Stimulated activated CD8-positive, alpha-beta memory T cell treated with anti-CD3 and anti-CD28 coated beads, Interleukin-4, amount 100 ng/mL, for 48 hours (primary cell): Measurements from ENCODE around the gene TCF7L1.
"Not testable (repeated sequence)": the region's sequence is repeated elsewhere in the genome, so short reads cannot be mapped to it uniquely, and the experiment has no call there.

ENCODE experiments used
- DNase-seq: peaks from one replicate; pipeline ENCODE4 v3.0.0-alpha.2; 2020

The TCF7L1 gene, protein sequence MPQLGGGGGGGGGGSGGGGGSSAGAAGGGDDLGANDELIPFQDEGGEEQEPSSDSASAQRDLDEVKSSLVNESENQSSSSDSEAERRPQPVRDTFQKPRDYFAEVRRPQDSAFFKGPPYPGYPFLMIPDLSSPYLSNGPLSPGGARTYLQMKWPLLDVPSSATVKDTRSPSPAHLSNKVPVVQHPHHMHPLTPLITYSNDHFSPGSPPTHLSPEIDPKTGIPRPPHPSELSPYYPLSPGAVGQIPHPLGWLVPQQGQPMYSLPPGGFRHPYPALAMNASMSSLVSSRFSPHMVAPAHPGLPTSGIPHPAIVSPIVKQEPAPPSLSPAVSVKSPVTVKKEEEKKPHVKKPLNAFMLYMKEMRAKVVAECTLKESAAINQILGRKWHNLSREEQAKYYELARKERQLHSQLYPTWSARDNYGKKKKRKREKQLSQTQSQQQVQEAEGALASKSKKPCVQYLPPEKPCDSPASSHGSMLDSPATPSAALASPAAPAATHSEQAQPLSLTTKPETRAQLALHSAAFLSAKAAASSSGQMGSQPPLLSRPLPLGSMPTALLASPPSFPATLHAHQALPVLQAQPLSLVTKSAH

DNA sequence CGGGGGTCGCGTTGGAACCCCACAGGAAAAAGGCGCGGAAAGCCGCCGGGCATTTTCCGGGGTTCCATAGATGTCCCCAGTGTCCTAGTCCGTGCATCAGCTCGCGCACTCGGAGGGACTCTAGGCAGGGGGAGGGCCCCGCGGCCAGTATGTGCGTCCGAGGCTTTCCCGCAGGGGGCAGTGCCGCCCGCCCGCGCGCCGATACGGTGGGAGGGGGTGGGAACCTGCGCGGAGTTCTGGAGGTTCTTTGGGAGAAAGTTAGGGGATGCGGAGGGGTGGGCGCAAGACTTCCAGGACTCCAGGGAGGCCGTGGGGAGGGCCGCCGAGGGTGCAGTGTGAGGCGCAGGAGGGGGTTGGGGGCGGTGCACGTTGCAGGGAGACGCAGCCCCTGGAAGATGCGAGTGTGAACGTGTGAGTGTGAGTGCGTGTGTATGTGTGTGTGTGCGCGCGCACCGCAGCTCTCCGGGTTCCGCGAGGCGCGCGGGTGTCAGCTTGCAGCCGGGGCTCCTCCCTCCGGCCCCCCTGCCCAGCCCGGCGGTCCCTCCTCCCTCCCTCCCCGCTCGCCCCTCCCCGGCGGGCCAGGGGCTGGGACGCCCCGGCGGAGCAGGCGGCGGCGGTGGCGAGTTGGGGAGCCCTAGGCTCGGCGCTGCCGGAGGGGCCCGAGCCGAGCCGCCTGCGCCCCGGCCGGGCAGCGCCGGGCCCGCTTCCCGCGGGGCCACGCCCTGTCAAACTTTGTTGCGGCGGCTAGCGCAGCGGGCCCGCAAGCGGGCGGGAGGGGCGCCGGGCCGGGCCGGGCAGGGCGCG, at the start of gene TCF7L1:
TCF7L1 (plus strand) TSS at position 559 of the 804 bp plus-strand sequence. CDS start 293 bp downstream, outside the sequence.
- DNase-seq = peak; percentile 62

DNA sequence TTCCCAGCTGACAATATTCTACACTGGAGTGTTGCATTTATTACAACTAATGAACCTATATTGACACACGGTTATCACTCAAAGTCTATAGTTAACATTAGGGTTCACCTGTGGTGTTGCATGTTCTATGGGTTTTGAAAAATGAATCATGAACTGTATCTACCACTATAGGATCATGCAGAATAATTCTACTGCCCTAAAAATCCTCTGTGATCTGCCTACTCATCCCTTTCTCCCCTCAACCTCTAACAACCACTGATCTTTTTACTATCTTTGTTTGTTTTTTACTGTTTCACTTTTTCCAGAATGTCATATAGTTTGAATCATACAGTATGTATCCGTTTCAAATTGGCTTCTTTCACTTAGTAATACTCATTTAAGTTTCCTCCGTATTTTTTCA, 47.6 kb upstream of the TCF7L1 start:
- DNase-seq = no peak

DNA sequence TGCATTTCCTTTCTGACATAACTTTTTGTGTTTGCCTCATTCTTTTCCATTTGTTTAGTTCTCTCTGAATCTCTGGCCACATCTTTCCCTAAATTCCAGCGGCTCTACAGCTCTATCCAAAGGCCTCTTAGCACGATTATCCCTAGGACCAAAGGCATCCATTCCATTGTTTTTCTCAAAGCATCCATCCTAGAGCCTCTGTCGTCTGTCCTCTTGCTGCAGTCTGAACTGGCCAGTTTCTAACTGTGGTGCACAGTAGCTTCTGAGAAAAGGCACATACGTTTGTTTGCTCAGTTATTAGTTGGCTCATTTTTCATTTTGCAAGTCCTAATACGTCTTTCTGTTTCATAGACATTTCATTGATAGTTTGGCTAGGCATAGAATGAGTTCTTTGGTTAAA, 45.7 kb upstream of the TCF7L1 start:
- DNase-seq = no peak

DNA sequence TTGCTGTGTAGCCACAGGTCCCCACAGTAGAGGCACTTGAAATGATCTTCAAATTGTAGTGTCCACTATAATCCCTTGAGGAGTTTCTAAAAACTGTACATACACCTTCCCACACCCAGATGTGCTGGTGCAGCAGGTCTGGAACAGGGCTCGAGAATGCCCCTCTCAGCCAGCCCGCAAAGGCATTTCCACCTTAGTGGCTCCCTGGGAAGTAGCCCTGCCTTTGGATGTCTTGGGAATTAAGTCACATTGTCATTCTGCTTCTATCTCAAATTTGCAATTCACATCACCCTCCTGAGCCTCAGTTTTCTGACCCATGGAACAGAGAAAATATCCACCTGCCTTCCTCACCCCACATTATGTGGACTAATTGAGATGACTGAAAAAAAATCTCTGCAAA, 44.3 kb upstream of the TCF7L1 start:
- no peak for DNase-seq

DNA sequence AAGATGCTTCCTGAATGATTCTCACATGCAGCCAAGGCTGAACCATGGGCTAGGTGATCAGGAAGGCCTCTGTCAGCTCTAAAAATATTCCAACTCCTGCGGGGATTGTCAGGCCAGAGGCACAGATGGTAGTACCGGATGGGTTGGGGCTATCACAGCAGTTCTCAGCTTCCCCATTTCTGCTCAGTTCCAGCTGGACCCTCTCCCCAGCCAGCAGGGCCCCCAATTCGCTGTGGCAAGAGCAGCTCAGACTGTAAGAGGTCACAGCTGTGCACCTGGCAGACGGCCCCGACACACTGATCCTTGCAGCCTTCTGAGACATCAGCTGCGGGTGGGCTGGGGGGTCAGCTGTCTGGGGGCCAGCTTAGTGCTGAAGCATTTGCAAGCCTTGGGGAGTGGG, 43.6 kb upstream of the TCF7L1 start:
- DNase-seq = no peak

DNA sequence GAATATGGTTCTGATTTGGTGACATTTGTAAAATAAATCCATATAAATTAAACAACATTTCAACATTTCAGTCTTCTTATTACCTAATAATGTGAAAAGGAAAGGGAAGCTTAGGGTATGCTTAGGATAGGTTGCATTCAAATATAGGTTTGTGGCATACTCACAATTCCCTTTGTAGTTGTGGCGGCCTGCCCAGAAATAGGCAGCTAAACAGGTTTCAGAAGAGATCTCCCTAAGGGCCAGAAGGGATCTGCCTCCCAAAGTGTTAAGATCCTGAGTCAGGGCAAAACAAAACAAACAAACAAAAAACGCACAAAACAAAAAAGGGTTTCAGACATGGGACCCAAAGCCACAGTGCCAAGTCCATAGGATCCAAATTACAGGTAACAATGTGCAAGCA, 41.4 kb upstream of the TCF7L1 start:
- no peak for DNase-seq

DNA sequence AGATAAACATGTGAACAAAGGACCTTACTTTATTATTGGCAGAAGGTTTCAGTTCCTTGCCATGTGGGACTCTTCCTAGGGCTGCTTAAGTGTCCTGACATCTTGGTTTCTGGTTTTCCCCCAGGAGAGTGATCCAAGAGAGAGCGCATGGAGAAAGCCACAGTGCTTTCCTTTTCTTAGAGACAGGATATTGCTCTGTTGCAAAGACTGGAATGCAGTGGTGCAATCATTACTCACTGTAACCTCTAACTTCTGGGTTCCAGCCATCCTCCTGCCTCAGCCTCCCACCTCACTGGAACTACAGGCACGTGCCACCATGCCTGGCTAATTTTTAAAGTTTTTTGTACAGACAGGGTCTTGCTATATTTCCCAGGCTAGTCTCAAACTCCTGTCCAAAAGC, 38.1 kb upstream of the TCF7L1 start:
- no peak for DNase-seq

DNA sequence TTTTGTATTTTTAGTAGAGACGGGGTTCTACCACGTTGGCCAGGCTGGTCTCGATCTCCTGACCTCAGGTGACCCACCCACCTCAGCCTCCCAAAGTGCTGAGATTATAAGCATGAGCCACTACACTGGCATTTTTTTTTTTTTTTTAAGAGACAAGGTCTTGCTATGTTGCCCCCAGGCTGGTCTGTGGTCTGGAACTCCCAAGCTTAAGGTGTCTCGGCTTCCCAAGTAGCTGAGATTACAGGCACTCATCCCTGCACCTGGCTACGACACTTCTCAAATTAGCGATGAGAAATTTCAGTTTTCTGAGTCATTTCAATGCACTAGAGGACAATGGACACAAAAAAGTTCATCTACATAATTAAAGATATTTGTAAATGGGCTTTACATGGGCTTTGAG, 36.6 kb upstream of the TCF7L1 start:
- DNase-seq = no peak

DNA sequence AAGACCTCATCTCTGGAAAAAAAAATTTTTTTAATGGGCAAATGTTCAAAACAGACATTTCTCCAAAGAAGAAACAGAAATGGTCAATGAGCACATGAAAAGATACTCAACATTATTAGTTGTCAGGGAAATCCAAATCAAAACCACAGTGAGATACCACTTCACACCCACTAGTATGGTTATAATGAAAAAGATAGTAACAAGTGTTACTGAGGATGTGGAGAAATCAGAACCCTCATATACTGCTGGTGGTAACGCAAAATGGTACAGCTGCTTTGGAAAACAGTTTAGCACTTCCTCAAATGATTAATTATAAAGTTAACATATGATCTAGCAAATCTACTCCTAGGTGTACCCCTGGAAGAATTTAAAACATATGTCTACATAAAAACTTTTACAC, 29.0 kb upstream of the TCF7L1 start:
- no peak for DNase-seq

DNA sequence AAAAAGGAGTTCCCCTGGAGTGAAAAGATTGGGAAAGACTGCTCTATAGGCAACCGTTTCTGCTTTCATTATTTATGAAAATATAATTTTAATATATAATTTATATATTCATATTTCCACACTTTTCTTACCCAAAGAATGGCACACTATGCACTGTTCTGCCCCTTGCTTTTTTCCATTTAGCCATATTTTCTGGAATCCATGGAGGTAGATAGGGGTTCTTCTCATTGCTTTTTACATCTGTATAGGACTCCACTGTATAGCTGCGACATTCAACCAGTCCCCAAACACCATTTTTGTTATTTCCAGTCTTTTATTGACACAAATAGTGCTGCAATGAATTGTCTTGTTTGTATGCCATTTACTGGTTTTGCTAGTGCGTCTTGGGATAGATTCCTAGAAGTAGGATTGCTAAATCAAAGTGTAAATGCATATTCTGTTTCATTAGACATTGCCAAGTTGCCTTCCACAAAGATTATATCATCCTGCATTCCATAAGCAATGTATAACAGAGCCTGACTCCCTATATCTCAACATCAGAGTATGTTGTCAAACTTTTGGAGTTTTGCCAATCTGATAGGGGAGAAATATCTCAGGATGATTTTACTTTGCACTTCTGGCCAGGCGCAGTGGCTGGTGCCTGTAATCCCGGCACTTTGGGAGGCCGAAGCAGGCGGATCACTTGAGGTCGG, 26.6 kb upstream of the TCF7L1 start:
- no peak for DNase-seq

DNA sequence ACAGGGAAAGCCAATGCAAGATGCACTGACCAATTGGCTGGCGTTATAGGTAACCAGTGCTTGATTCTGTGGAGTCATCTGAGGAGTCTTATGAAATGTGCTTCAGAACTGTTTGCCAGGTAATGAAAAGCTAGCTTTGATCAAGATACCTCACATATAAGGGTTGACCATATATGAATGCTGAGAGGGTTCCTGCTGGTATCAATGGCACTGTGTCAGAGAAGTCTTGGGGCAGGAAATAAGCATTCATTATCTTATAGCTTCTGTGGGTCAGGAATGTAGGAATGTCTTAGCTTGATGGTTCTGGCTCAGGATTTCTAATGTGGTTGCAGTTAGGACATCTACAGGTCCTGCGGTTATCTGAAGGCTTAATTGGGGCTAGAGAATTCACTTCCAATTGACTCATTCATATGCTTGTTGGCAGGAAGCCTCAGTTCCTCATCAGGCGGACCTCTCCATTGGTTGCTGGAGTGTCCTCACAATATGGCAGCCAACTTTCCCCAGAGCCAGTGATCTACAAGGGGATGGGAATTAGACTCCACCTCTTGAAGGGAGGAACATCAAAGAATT, 22.1 kb upstream of the TCF7L1 start:
- no peak for DNase-seq

DNA sequence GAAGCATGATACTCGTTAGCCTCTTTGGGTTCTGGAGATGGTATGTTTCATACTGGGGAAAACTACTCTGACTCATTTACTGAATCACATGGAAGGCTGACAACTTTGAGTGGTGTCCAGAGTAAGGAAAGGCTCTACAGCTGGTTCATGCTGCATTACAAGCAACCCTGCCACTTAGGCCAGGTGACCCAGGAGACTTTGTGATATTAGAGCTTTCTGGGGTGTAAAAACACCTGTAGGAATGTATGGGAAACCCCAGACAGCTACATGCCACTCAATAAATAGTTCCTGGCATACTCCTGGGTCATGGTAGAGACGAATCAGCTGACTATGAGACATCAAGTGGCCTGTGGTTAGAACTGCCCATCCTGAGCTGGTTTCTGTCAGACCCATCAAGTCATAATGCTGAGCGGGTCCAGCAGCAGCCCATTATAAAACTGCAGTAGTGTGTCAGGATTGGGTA, 21.3 kb upstream of the TCF7L1 start:
- no peak for DNase-seq

DNA sequence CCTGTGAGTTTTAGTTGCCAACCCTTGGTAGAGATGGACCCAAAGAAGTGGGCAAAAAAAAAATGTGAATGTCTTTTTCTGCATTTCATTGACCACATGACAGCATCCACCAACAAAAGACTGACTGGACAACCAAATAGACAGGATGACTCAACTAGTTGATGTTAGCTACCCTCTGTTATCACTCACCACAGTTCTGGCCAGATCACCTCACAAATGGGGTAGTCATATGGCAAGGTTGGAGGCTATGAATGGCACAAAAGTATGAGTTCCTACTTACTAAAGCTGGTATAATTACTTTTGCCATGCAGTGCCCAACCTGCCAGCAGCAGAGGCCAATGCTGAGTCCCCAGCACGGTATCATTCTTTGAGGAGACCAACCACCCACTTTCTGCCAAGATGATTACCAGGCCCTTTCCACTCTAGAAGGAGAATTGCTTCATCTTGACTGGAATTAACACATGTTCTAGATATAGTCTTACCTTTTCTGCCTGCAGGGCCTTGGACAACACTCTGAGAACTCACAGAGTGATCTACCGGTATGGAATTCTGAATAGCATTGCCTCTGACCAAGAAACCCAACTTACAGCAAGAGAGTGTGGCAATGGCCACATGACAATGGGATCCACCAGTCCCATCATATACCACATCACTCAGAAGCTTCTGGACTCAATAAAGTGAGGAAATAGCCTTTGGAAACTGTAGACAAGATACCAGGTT, 20.1 kb upstream of the TCF7L1 start:
- no peak for DNase-seq

DNA sequence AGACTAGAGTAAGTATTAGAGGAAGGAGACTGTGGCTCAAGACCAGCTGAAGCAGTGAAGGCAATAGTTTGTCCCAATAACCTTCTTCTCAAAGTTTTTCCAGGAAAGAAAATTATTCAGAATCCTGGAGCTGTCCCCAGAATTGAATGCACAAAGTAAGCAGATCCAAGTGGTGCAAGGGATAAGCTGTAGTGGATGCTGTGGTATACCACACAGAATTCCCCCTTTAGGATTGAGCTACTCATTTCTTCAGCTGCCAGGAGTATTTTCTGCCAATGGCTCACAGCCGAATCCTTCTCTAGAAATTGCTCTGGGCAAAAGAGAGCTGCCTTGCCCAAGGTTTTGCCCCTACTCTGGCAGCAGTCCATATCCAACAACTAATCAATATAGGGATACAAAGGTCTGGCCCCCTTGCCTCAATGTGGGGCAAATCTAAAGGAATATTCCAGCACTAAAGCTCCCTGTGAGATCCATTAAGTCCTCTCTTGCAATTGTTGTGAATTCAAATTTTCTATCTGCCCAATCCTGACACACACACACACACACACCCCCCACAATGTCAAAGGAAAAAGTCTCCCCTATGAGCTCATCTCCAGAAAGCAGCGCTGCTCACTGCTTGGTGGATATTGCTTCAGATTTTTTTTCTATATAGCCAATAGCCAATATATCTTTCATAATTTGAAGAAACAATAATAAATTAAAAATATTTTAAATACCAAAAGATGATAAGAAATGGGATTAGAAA, 18.4 kb upstream of the TCF7L1 start:
- no peak for DNase-seq

DNA sequence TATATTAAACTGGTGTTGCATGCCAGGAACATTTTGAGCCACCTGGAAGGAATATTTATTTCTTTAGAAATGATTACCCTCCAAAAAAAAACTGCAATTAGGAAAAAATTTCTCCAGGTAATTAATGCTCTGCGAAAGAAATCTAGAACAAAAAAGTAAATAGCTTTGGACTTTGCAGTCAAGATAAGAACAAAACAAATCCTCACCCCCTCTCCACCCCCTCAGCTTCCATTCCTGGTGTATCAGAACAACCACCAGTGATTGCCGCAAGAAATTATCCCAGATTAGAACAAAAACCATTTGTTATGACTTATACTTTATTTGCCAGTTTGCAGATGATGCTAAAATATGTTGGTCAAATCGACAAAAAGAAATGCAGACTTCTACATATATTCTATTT, 17.0 kb upstream of the TCF7L1 start:
- no peak for DNase-seq

DNA sequence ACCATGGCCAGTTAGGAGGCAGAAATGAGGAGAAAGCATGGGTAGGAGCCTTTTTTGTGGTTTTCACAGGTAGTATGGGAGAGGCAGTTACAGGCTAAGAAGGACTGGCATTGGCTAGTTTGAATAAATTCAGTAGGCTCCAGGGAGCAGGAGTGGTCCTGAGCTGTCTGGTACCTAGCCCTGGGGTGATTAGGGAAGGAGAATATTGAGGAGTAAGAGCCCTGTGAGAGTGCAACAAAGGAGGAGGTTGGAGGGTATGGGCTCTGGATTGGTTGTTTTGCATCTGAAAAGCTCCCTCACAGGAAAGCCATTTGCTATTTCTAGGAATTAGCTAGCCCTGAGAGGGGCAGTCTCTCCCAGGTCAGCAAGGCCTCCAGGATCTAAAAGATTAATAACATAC, 13.3 kb upstream of the TCF7L1 start:
- no peak for DNase-seq

DNA sequence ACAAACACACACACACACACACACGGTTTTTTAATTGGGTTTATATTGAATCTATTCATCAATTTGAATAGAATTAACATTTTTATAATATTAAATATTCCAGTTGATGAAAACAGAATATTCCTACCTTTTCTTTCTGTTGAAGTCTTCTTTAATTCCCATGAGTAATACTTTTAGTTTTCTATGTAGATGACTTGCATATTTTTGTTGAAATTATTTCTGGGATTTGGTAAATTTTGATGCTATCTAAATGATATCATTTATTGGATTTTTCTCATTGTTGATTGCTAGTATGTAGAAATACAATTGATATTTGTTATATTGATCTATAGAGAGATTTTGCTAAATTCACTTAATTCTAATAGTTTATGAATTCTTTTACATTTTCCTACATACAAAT, 12.8 kb upstream of the TCF7L1 start:
- DNase-seq = no peak

DNA sequence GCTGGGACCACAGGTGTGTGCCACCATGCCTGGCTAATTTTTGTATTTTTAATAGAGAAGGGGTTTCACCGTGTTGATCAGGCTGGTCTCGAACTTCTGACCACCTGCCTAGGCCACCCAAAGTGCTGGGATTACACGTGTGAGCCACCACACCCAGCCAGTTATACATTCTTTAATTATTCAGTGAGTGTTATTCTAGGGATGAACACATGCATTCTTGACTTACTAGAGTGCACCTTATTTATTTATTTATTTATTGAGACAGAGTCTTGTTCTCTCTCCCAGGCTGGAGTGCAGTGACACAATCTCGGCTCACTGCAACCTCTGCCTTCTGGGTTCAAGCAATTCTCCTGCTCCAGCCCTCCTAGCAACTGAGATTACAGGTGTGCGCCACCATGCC, 6.7 kb upstream of the TCF7L1 start:
- DNase-seq = not testable (repeated sequence)

DNA sequence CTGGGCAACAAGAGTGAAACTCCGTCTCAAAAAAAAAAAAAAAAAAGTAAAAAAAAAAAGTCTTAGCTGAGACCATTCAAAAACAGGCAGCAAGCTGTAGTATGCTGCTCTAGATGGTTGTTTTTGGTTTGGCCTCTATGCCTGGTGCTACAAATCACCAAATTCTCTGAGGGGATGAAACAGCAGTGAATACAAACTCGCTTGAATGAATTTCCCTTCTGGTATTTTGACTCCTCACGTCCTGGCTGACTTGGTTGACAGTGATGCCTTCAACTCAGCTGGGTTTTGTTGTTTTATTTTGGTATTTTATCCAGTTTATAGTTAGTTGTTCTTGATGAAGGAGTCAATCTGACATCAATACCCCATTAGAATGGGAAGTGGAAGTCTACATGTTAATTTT, 3.3 kb upstream of the TCF7L1 start:
- DNase-seq = no peak

DNA sequence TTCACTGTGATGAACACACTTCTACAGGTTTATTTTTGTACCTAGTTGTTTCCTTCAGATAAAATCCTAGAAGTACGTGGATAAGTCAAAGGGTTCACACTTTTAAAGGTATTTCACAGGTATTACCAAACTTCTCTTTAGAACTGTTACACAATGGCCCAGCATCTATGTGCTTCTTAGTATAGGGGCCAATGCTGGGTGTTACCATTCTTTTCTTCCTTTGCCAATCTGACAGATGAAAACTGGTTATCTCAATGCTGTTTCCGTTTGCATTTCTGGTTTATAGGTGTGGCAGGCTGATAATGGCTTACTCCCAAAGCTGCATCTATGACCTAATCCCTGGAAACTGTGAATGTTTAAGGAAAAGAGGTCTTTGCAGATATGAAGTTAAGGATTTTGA, 2.8 kb upstream of the TCF7L1 start:
- DNase-seq = no peak

DNA sequence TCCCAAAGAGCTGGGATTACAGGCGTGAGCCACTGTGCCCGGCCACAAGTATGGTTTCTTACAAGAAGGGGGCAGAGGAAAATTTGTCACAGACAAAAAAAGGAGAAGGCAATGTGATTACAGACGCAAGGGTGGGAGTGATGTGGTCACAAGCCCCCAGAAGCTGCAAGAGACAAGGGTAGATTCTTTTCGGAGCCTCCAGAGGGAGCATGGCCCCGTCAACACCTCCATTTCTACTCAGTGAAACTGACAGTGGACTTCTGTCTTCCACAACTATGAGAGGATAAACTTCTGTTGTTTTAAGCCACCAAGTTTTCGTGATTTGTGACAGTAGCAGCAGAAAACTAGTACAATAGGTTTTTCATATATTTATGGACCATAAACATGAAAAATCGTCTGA, 2.1 kb upstream of the TCF7L1 start:
- no peak for DNase-seq
